ENCODE results near the gene MT1HL1. TPM values are rescaled to one million over a fixed set of nuclear protein-coding genes. Genes with fewer than 3 reads are reported as not detected.

Gene MT1HL1
- total RNA-seq, 4 donors from 2014 or later: not detected

GRCh38 chr1:237041461-237041794 lies 37.2 kb upstream of the MT1HL1 start:
- Histone ChIP-seq H3K4me1 (peaks cover 18% of the 10 kb centered on the region), H3K9me3 (no peaks in the 10 kb centered on the region), H3K27ac (no peak overlapping the region), H3K36me3 (no peaks in the 10 kb centered on the region), H3K4me3 (no peak overlapping the region), H3K27me3 (peaks cover 40% of the 10 kb centered on the region)
- TF ChIP-seq POLR2A (IDR thresholded peaks at IDR 0.05) (no peak), EP300 (IDR thresholded peaks at IDR 0.05) (no peak), POLR2AphosphoS5 (IDR thresholded peaks at IDR 0.05) (no peak), CTCF (IDR thresholded peaks at IDR 0.05) (no peak)
- WGBS: 20% methylated on average over 7 of the region's 7 CpGs
- DNase-seq (ENCODE audit: low spot score in 2 of 2): no peak

- peaks cover 40% of the 10 kb centered on the region for H3K27me3 ChIP-seq
- H3K9me3 ChIP-seq: no peaks in the 10 kb centered on the region
- WGBS: 76% methylated on average over 10 of the region's 10 CpGs
- no peak overlapping the region for H3K4me3 ChIP-seq
- no peak for DNase-seq (ENCODE audit: low spot score in 2 of 2)
- H3K36me3 ChIP-seq: no peaks in the 10 kb centered on the region
- H3K4me1 ChIP-seq: peaks cover 18% of the 10 kb centered on the region
- H3K27ac ChIP-seq: no peak overlapping the region
- no peak for TF ChIP-seq EP300 (IDR thresholded peaks at IDR 0.05)
- no peak for TF ChIP-seq CTCF (IDR thresholded peaks at IDR 0.05)
- no peak for TF ChIP-seq POLR2AphosphoS5 (IDR thresholded peaks at IDR 0.05)
- TF ChIP-seq POLR2A (IDR thresholded peaks at IDR 0.05): no peak
Measured at GRCh38 chr1:237040823-237041222, 36.6 kb upstream of the MT1HL1 start.

- TF ChIP-seq CTCF (IDR thresholded peaks at IDR 0.05): no peak
- TF ChIP-seq EP300 (IDR thresholded peaks at IDR 0.05): no peak
- TF ChIP-seq POLR2AphosphoS5 (IDR thresholded peaks at IDR 0.05): no peak
- no peak for TF ChIP-seq POLR2A (IDR thresholded peaks at IDR 0.05)
- WGBS: 87% methylated on average over 6 of the region's 6 CpGs
Measured at GRCh38 chr1:237038211-237038610, 34.0 kb upstream of the MT1HL1 start.

GRCh38 chr1:237035759-237036158 lies 31.5 kb upstream of the MT1HL1 start:
- H3K9me3 ChIP-seq: no peaks in the 10 kb centered on the region
- H3K27me3 ChIP-seq: peaks cover 7% of the 10 kb centered on the region
- H3K4me1 ChIP-seq: no peaks in the 10 kb centered on the region
- H3K27ac ChIP-seq: no peak overlapping the region
- H3K36me3 ChIP-seq: no peaks in the 10 kb centered on the region
- no peak overlapping the region for H3K4me3 ChIP-seq
- TF ChIP-seq POLR2AphosphoS5 (IDR thresholded peaks at IDR 0.05): no peak
- no peak for TF ChIP-seq POLR2A (IDR thresholded peaks at IDR 0.05)
- no peak for TF ChIP-seq EP300 (IDR thresholded peaks at IDR 0.05)
- no peak for TF ChIP-seq CTCF (IDR thresholded peaks at IDR 0.05)
- 89% methylated on average over 1 of the region's 1 CpG for WGBS
- no peak for DNase-seq (ENCODE audit: low spot score in 2 of 2)

More at GRCh38 chr1:237038211-237038610, 34.0 kb upstream of the MT1HL1 start:
- H3K36me3 ChIP-seq: no peaks in the 10 kb centered on the region
- no peak overlapping the region for H3K27ac ChIP-seq
- H3K4me1 ChIP-seq: peaks cover 17% of the 10 kb centered on the region
- no peak for DNase-seq (ENCODE audit: low spot score in 2 of 2)
- H3K27me3 ChIP-seq: peaks cover 32% of the 10 kb centered on the region
- no peak overlapping the region for H3K4me3 ChIP-seq
- H3K9me3 ChIP-seq: no peaks in the 10 kb centered on the region

- Histone ChIP-seq H3K36me3 (no peaks in the 10 kb centered on the region), H3K4me1 (no peaks in the 10 kb centered on the region), H3K27me3 (no peaks in the 10 kb centered on the region), H3K4me3 (no peak overlapping the region), H3K9me3 (no peaks in the 10 kb centered on the region), H3K27ac (no peak overlapping the region)
- DNase-seq (ENCODE audit: low spot score in 2 of 2): no peak
- TF ChIP-seq POLR2A (IDR thresholded peaks at IDR 0.05) (no peak), CTCF (IDR thresholded peaks at IDR 0.05) (no peak), POLR2AphosphoS5 (IDR thresholded peaks at IDR 0.05) (no peak), EP300 (IDR thresholded peaks at IDR 0.05) (no peak)
- 80% methylated on average over 4 of the region's 4 CpGs for WGBS
Measured at GRCh38 chr1:237033804-237034203, 29.6 kb upstream of the MT1HL1 start.

All from suprapubic skin (tissue), 4 donors.